HUES6 (cell line): ENCODE results near the gene TMEM200A.
"Not testable (repeated sequence)": the region's sequence is repeated elsewhere in the genome, so short reads cannot be mapped to it uniquely, and the experiment has no call there.

Experiments used
- H3K27ac ChIP-seq: 2 replicates; pipeline ENCODE4 v1.7.0; 2013; ENCODE audit warnings: low read depth, mild to moderate bottlenecking, low read length, inconsistent platforms
- H3K27me3 ChIP-seq: 2 replicates; pipeline ENCODE4 v1.6.1; 2013; ENCODE audit warnings: low read length; ENCODE audit not compliant: control insufficient read depth, insufficient read depth
- H3K36me3 ChIP-seq: 2 replicates; pipeline ENCODE4 v1.6.1; 2013; ENCODE audit warnings: low read length; ENCODE audit not compliant: control insufficient read depth, insufficient read depth
- H3K4me1 ChIP-seq: 2 replicates; pipeline ENCODE4 v1.6.1; 2013; ENCODE audit warnings: low read length; ENCODE audit not compliant: control insufficient read depth, insufficient read depth
- H3K4me3 ChIP-seq: 2 replicates; pipeline ENCODE4 v1.5.1; 2013; ENCODE audit warnings: low read depth, low read length
- H3K9ac ChIP-seq: one replicate; pipeline ENCODE4 v1.6.1; 2013; ENCODE audit warnings: mild to moderate bottlenecking, low read length
- H3K9me3 ChIP-seq: 2 replicates; pipeline ENCODE4 v1.6.1; 2013; ENCODE audit warnings: low read depth, low read length; ENCODE audit not compliant: control insufficient read depth, insufficient read depth

Gene TMEM200A

DNA sequence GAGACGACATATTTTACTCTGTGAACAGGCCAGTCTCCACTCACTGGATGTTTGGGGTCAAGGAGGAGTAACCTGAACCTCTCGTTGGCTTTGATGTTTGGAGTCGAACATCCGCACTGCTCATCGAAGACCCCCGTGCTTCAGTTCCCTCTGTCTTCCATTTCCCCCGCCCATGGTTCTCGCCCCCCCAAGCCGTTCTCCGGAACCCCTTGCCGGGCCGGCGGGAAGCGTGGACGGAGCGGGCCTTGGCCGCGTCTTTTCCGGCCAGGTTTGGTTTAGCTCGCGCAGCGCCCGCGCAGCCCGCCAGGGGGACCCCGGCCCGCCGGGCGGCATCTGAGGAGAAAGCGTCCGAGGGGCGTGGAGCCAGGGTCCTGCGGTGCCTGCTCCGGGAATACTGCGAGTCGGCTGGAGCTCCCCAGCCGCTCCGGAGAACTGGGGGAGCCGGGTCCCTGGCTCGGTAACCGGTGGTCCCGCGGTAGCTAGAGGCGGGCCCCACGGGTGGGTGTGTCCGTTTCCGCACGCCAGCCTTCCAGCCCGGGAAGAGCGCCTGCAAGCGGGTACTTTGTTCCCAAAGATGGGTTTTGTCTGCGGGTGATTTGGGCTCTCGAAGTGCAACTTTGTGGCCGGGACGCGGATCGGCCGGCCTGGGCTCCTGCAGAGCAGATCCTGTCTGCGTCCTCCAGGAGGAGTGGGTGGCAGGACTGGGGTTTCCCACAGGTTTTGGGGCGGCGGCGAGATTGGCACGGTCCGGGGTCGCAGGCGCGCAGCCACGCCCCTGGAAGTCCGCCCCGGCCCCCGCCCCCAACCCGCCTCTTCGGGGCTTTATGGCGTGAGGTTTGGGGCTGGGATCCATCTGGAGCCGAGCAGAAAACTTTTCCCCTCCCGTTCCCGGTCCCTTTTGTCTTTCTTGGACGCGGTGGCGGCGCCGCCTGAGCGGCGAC, at the start of gene TMEM200A:
TSS of gene TMEM200A (plus strand) at position 852 of the 941 bp plus-strand sequence. CDS start 74,406 bp downstream, outside the sequence.
- H3K4me1 ChIP-seq, result peaks cover 14% of the 10 kb centered on the region
- peaks cover 34% of the 10 kb centered on the region for H3K27me3 ChIP-seq
- peak within 1 kb of the TSS; percentile 97 for H3K4me3 ChIP-seq
- no peaks in the 10 kb centered on the region for H3K9me3 ChIP-seq
- H3K27ac ChIP-seq, result no peak within 1 kb of the TSS
- H3K36me3 ChIP-seq, result no peaks in the 10 kb centered on the region
- peak within 1 kb of the TSS; percentile 75 for H3K9ac ChIP-seq

DNA sequence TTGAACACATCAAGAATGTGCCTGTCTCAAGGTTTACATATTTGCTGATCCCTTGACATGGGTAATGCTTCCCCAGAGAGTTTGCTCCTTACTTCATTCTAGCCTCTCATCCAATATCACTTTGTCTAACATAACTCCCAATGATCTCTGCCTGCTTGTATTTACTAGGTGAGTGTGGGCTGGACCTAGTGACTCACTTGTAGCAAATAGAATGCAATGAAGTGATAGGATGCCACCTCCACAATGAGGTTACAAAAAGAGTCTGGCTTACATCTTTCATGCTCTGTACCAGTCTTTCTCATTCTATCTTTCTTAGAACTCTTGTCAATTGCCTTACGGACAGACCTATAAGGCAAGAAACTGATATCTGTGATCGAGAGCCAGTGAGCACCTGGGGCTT, 44.9 kb upstream of the TMEM200A start:
- Histone ChIP-seq H3K36me3 (no peaks in the 10 kb centered on the region), H3K9ac (no peak overlapping the region), H3K4me1 (no peaks in the 10 kb centered on the region), H3K9me3 (no peaks in the 10 kb centered on the region), H3K27me3 (no peaks in the 10 kb centered on the region), H3K4me3 (no peak overlapping the region), H3K27ac (no peak overlapping the region)

DNA sequence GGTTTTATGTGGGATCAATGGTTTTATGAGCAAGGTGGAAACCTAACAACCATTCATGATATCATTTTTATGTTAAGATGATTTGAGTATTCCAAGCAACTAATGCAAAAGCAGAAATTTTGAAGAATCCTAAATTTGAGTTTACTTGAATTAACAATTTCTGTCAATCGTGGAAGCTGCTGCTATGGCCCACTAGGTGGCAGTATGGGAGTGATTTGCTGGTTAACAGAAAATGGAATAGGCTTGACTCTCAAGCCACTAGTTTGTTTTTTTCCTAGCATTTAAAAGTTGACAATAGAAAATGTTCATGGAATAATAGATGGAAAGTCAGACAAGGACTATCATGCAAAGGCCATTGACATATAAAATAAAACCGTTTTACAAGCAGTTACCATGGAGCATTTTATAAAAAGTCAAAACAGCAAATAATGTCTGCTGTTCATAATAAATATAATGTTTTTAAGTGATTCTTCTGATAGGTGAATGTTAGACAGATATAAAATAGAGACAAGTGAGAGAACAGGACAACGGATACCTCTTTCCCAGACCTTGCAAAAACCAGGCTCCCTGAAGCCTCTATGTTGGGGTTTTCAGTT, 43.0 kb upstream of the TMEM200A start:
- Histone ChIP-seq H3K36me3 (no peaks in the 10 kb centered on the region), H3K27me3 (no peaks in the 10 kb centered on the region), H3K4me3 (no peak overlapping the region), H3K4me1 (no peaks in the 10 kb centered on the region), H3K9me3 (no peaks in the 10 kb centered on the region), H3K27ac (no peak overlapping the region), H3K9ac (no peak overlapping the region)

DNA sequence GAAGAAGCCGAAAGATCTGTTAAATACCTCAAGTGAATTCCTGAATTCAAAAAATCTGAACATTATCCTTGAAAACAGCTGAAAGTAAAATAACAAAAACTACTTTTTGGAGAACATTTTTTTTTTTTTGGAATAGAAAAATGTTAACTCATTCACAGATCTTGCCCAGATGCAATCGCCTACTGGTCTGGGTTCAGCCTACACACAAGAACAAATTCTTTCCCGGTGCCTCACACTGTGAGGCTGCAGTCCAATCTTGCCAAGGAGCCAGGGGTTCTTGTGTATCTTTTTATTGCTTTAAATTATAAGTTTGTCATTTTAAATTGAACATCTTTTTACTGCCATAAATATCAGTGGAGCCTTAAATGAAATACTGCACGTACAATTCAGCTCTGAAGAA, 41.2 kb upstream of the TMEM200A start:
- Histone ChIP-seq H3K27me3 (no peaks in the 10 kb centered on the region), H3K36me3 (no peaks in the 10 kb centered on the region), H3K27ac (no peak overlapping the region), H3K9me3 (no peaks in the 10 kb centered on the region), H3K4me3 (no peak overlapping the region), H3K4me1 (no peaks in the 10 kb centered on the region), H3K9ac (no peak overlapping the region)

DNA sequence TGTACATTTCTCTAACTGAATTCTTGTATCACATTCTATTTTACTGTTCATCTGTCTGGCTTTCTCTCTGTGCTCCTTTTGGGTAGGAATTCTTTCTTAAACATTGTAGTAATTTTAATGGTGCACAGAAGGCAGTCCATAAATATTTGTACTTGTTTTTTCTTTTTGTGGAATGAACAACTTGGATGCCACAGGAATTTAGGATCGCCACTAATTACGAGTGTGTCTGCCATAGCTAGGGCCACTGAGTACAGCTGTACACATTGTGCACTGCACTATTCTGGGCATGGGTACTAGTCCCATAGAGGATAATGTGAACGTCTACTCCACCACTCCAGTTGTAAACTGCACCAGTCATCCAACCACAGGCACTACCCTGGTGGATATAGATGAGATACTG, 39.3 kb upstream of the TMEM200A start:
- no peaks in the 10 kb centered on the region for H3K9me3 ChIP-seq
- H3K4me1 ChIP-seq, result no peaks in the 10 kb centered on the region
- no peak overlapping the region for H3K27ac ChIP-seq
- no peaks in the 10 kb centered on the region for H3K36me3 ChIP-seq
- H3K4me3 ChIP-seq, result no peak overlapping the region
- H3K27me3 ChIP-seq, result no peaks in the 10 kb centered on the region
- H3K9ac ChIP-seq, result no peak overlapping the region

DNA sequence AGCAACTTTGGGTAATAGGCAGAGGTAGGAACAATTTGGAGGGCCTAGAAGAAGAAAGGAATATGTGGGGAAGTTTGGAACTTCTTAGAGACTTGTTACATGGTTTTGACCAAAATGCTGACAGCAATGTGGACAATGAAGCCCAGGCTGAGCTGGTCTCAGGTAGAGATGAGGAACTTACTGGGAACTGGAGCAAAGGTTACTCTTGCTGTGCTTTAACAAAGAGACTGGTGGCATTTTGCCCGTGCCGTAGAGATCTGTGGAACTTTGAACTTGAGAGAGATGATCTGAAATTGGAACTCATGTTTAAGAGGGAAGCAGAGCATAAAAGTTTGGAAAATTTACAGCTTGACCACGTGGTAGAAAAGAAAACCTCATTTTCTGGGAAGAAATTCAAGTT, 28.3 kb upstream of the TMEM200A start:
- no peak overlapping the region for H3K27ac ChIP-seq
- H3K9ac ChIP-seq, result no peak overlapping the region
- no peak overlapping the region for H3K4me3 ChIP-seq
- no peaks in the 10 kb centered on the region for H3K36me3 ChIP-seq
- peaks cover 7% of the 10 kb centered on the region; the same call in 1 of the 2 replicates for H3K9me3 ChIP-seq
- no peaks in the 10 kb centered on the region for H3K4me1 ChIP-seq
- H3K27me3 ChIP-seq, result no peaks in the 10 kb centered on the region

DNA sequence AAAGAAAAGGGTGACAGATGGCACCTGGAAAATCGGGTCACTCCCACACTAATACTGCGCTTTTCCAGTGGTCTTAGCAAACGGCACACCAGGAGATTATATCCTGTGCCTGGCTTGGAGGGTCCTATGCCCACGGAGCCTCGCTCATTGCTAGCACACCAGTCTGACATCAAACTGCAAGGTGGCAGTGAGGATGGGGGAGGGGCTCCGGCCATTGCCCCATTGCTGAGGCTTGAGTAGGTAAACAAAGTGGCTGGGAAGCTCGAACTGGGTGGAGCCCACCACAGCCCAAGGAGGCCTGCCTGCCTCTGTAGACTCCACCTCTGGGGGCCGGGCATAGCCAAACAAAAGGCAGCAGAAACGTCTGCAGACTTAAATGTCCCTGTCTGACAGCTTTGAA, 19.5 kb upstream of the TMEM200A start:
- not testable (repeated sequence) for H3K27ac ChIP-seq, H3K4me3 ChIP-seq, H3K9me3 ChIP-seq, H3K36me3 ChIP-seq, H3K27me3 ChIP-seq, H3K4me1 ChIP-seq, H3K9ac ChIP-seq

DNA sequence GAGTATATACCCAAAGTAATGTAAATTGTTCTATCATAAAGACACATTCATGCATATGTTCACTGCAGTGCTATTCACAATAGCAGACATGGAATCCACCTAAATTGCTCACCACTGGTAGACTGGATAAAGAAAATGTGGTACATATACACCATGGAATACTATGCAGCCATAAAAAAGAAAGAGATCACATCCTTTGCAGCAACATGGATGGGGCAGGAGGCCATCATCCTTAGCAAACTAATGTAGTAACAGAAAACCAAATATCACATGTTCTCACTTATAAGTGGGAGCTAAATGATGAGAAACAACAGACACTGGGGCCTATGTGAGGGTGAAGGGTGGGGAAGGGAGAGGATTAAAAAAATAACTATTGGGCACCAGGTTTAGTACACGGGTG, 11.5 kb upstream of the TMEM200A start:
- Histone ChIP-seq H3K4me3 (no peak overlapping the region), H3K27me3 (no peaks in the 10 kb centered on the region), H3K27ac (no peak overlapping the region), H3K9me3 (peaks cover 4% of the 10 kb centered on the region; the same call in 1 of the 2 replicates), H3K9ac (no peak overlapping the region), H3K36me3 (no peaks in the 10 kb centered on the region), H3K4me1 (no peaks in the 10 kb centered on the region)

DNA sequence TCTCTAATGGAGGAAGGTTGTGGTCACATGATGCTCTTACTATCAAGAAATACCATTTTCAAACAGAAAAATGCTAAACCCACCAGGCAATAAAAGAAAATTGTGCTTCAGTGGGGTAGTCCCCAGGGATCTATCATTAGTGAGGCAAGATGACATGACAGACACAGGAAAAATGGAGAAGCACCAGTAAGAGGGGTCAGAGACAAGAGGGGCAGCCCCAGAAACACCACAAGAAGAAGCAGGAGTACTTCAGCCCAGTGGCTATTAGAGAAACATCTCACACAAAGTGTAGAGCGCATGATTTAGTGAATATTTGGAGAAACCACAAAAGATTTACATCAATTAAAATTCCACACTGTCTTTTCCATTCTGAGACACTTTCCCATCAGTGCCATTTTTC, 10.2 kb upstream of the TMEM200A start:
- Histone ChIP-seq H3K9ac (no peak overlapping the region), H3K36me3 (no peaks in the 10 kb centered on the region), H3K4me1 (no peaks in the 10 kb centered on the region), H3K9me3 (peaks cover 4% of the 10 kb centered on the region; the same call in 1 of the 2 replicates), H3K27ac (no peak overlapping the region), H3K27me3 (no peaks in the 10 kb centered on the region), H3K4me3 (no peak overlapping the region)

DNA sequence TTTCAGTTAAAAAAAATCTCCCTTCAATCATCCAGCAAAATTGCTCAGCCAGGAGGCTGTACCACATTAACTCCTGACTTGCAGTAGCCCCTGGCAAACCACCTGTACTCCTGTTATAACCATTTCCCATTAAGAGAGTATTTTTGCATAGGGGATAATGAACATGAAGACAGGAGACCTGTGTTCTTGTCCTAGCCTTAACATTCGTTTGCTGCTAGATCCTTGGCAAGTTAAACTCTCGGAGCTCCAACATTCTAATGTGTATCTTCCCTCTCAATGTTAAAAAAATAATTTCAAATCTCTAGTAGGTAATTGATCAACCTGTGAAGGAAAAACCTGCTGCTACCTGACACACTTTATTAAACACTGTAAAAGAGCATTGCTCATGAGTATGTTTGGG, 8.4 kb upstream of the TMEM200A start:
- H3K9me3 ChIP-seq, result peaks cover 4% of the 10 kb centered on the region; the same call in 1 of the 2 replicates
- H3K27ac ChIP-seq, result no peak overlapping the region

DNA sequence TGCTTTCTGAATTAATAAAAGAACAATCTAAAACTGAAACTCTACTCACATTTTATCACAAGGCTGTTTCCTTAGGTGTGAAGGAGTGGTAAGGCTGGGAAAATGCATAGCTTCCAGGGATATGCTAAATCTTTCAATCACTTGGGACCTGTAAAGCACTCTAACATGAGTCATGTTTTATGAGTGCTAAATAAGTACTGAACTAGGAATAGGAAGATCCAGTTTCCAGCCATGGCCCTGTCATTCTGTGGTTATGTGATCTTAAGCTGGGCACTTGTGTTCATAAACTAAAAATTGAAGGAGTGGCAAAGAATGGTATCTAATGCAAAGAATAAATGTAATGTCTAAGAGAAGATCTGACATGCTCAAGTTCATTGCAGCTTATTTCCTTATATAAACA, 6.1 kb upstream of the TMEM200A start:
- Histone ChIP-seq H3K9ac (no peak overlapping the region), H3K36me3 (no peaks in the 10 kb centered on the region), H3K27ac (no peak overlapping the region), H3K4me3 (no peak overlapping the region), H3K4me1 (no peaks in the 10 kb centered on the region), H3K9me3 (no peaks in the 10 kb centered on the region), H3K27me3 (peaks cover 7% of the 10 kb centered on the region; the same call in 1 of the 2 replicates)

More for the DNA sequence above, 8.4 kb upstream of the TMEM200A start:
- no peaks in the 10 kb centered on the region for H3K27me3 ChIP-seq
- no peaks in the 10 kb centered on the region for H3K4me1 ChIP-seq
- no peaks in the 10 kb centered on the region for H3K36me3 ChIP-seq
- H3K4me3 ChIP-seq, result no peak overlapping the region
- H3K9ac ChIP-seq, result no peak overlapping the region
